Measurements from ENCODE around the gene TP53I13.

TP53I13 gene

DNA sequence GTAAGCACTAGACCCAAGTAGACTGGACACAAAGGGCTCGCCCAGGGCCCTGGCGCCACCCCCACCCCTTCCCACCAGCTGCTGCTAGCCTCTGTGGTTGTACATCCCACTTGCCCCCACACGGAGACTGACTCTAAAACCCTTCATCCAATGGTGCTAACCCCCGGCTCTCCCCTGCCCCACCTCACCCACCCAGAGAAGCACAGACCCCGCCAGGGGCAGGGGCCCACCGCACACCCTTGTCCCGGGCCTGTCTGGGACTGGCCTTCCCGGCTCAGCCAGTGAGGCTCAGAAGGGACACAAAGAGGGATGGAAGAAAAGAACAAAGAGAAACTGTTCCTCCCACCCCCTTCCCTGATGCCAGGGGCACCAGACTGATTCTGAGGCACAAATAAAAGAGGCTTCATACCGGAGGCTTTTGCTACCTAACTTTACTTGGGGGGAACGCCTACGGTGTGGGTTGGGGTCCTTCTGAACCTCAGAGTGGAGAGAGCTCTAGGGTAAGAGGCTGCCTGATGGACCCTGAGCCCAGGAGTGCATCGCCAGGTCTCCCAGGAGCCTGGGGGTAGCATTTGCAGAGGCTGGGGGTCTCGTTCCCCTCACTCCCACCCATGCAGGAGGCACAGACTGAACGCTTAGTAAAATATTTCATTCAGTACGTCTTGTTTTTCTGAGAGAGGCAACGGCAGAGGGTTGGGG, 46.0 kb downstream of the TP53I13 start:
- no peak for ATAC-seq
- TF ChIP-seq TCF4 (CRISPR knock-in tag; IDR thresholded peaks at IDR 0.05; ENCODE audit: borderline replicate concordance) (no peak), ZFP3 (CRISPR knock-in tag; IDR thresholded peaks at IDR 0.05) (no peak), CSDC2 (CRISPR knock-in tag; IDR thresholded peaks at IDR 0.05) (no peak), BACH2 (CRISPR knock-in tag; IDR thresholded peaks at IDR 0.05; ENCODE audit: borderline replicate concordance) (no peak), GLIS3 (CRISPR knock-in tag; IDR thresholded peaks at IDR 0.05) (no peak), ESRRG (CRISPR knock-in tag; IDR thresholded peaks at IDR 0.05) (no peak), ZNF70 (CRISPR knock-in tag; IDR thresholded peaks at IDR 0.05) (no peak), RARB (CRISPR knock-in tag; IDR thresholded peaks at IDR 0.05) (no peak), ISL1 (CRISPR knock-in tag; IDR thresholded peaks at IDR 0.05) (no peak), TOX (CRISPR knock-in tag; IDR thresholded peaks at IDR 0.05; ENCODE audit: borderline replicate concordance) (no peak), ZNF8 (CRISPR knock-in tag; IDR thresholded peaks at IDR 0.05) (no peak), ZNF565 (CRISPR knock-in tag; conservative IDR thresholded peaks at IDR 0.05; ENCODE audit: low read depth) (no peak), PPARA (CRISPR knock-in tag; IDR thresholded peaks at IDR 0.05; ENCODE audit: borderline replicate concordance) (no peak), ARNTL (CRISPR knock-in tag; IDR thresholded peaks at IDR 0.05; ENCODE audit: borderline replicate concordance, low read depth) (no peak), ZC3H10 (CRISPR knock-in tag; IDR thresholded peaks at IDR 0.05) (no peak)
- TF ChIP-seq, protein P1, sequence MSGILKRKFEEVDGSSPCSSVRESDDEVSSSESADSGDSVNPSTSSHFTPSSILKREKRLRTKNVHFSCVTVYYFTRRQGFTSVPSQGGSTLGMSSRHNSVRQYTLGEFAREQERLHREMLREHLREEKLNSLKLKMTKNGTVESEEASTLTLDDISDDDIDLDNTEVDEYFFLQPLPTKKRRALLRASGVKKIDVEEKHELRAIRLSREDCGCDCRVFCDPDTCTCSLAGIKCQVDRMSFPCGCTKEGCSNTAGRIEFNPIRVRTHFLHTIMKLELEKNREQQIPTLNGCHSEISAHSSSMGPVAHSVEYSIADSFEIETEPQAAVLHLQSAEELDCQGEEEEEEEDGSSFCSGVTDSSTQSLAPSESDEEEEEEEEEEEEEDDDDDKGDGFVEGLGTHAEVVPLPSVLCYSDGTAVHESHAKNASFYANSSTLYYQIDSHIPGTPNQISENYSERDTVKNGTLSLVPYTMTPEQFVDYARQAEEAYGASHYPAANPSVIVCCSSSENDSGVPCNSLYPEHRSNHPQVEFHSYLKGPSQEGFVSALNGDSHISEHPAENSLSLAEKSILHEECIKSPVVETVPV (CRISPR knock-in tag; IDR thresholded peaks at IDR 0.05): no peak
- TF ChIP-seq, protein P2, sequence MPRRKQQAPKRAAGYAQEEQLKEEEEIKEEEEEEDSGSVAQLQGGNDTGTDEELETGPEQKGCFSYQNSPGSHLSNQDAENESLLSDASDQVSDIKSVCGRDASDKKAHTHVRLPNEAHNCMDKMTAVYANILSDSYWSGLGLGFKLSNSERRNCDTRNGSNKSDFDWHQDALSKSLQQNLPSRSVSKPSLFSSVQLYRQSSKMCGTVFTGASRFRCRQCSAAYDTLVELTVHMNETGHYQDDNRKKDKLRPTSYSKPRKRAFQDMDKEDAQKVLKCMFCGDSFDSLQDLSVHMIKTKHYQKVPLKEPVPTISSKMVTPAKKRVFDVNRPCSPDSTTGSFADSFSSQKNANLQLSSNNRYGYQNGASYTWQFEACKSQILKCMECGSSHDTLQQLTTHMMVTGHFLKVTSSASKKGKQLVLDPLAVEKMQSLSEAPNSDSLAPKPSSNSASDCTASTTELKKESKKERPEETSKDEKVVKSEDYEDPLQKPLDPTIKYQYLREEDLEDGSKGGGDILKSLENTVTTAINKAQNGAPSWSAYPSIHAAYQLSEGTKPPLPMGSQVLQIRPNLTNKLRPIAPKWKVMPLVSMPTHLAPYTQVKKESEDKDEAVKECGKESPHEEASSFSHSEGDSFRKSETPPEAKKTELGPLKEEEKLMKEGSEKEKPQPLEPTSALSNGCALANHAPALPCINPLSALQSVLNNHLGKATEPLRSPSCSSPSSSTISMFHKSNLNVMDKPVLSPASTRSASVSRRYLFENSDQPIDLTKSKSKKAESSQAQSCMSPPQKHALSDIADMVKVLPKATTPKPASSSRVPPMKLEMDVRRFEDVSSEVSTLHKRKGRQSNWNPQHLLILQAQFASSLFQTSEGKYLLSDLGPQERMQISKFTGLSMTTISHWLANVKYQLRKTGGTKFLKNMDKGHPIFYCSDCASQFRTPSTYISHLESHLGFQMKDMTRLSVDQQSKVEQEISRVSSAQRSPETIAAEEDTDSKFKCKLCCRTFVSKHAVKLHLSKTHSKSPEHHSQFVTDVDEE (CRISPR knock-in tag; IDR thresholded peaks at IDR 0.05): no peak
- TF ChIP-seq, protein P3, sequence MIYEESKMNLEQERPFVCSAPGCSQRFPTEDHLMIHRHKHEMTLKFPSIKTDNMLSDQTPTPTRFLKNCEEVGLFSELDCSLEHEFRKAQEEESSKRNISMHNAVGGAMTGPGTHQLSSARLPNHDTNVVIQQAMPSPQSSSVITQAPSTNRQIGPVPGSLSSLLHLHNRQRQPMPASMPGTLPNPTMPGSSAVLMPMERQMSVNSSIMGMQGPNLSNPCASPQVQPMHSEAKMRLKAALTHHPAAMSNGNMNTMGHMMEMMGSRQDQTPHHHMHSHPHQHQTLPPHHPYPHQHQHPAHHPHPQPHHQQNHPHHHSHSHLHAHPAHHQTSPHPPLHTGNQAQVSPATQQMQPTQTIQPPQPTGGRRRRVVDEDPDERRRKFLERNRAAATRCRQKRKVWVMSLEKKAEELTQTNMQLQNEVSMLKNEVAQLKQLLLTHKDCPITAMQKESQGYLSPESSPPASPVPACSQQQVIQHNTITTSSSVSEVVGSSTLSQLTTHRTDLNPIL (CRISPR knock-in tag; IDR thresholded peaks at IDR 0.05; ENCODE audit: low read depth): no peak
- TF ChIP-seq, protein P4, sequence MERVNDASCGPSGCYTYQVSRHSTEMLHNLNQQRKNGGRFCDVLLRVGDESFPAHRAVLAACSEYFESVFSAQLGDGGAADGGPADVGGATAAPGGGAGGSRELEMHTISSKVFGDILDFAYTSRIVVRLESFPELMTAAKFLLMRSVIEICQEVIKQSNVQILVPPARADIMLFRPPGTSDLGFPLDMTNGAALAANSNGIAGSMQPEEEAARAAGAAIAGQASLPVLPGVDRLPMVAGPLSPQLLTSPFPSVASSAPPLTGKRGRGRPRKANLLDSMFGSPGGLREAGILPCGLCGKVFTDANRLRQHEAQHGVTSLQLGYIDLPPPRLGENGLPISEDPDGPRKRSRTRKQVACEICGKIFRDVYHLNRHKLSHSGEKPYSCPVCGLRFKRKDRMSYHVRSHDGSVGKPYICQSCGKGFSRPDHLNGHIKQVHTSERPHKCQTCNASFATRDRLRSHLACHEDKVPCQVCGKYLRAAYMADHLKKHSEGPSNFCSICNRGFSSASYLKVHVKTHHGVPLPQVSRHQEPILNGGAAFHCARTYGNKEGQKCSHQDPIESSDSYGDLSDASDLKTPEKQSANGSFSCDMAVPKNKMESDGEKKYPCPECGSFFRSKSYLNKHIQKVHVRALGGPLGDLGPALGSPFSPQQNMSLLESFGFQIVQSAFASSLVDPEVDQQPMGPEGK (CRISPR knock-in tag; IDR thresholded peaks at IDR 0.05; ENCODE audit: borderline replicate concordance): no peak

DNA sequence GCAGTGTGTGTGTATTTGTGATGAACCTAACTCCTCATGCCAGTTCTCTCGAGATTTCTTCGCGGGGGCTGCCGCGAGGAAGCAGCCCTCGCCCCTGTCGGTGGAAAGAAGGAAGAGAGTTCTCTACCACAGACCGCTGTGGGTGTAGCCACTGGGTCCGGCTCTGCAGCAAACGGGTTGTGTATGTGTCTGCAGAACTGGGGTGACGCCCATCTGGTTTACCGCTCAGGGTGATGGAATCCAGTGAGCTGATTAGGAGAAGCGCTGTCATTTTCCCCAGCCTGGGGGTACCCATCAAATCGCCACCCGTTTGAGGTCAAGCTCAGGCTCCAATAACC, 46.5 kb downstream of the TP53I13 start:
- TF ChIP-seq ZFP3 (CRISPR knock-in tag; IDR thresholded peaks at IDR 0.05): no peak
- TF ChIP-seq, protein P2 (CRISPR knock-in tag; IDR thresholded peaks at IDR 0.05): no peak
- no peak for TF ChIP-seq TOX (CRISPR knock-in tag; IDR thresholded peaks at IDR 0.05; ENCODE audit: borderline replicate concordance)
- TF ChIP-seq PPARA (CRISPR knock-in tag; IDR thresholded peaks at IDR 0.05; ENCODE audit: borderline replicate concordance): no peak
- TF ChIP-seq, protein P5, sequence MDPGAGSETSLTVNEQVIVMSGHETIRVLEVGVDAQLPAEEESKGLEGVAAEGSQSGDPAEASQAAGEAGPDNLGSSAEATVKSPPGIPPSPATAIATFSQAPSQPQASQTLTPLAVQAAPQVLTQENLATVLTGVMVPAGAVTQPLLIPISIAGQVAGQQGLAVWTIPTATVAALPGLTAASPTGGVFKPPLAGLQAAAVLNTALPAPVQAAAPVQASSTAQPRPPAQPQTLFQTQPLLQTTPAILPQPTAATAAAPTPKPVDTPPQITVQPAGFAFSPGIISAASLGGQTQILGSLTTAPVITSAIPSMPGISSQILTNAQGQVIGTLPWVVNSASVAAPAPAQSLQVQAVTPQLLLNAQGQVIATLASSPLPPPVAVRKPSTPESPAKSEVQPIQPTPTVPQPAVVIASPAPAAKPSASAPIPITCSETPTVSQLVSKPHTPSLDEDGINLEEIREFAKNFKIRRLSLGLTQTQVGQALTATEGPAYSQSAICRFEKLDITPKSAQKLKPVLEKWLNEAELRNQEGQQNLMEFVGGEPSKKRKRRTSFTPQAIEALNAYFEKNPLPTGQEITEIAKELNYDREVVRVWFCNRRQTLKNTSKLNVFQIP (CRISPR knock-in tag; IDR thresholded peaks at IDR 0.05; ENCODE audit: borderline replicate concordance, low read depth): no peak
- TF ChIP-seq ZFP30 (CRISPR knock-in tag; IDR thresholded peaks at IDR 0.05): no peak
- no peak for TF ChIP-seq ISL1 (CRISPR knock-in tag; IDR thresholded peaks at IDR 0.05)
- no peak for TF ChIP-seq BACH2 (CRISPR knock-in tag; IDR thresholded peaks at IDR 0.05; ENCODE audit: borderline replicate concordance)
- TF ChIP-seq ZNF565 (CRISPR knock-in tag; conservative IDR thresholded peaks at IDR 0.05; ENCODE audit: low read depth): no peak
- TF ChIP-seq ZNF70 (CRISPR knock-in tag; IDR thresholded peaks at IDR 0.05): no peak
- TF ChIP-seq GLIS3 (CRISPR knock-in tag; IDR thresholded peaks at IDR 0.05): no peak
- no peak for ATAC-seq

All from SK-N-SH treated with all-trans-retinoic acid at 6 μM for 48 hours (cell line).